GM21528 (cell line): Measurements from ENCODE around the gene RANGAP1.

Experiments
- ATAC-seq: cut with Tn5 transposase; IDR thresholded peaks from one replicate; pipeline ENCODE4 v1.9.1; 2021; ENCODE audit warnings: mild to moderate bottlenecking, moderate library complexity; ENCODE audit not compliant: unreplicated experiment, low FRiP score

Gene RANGAP1, protein sequence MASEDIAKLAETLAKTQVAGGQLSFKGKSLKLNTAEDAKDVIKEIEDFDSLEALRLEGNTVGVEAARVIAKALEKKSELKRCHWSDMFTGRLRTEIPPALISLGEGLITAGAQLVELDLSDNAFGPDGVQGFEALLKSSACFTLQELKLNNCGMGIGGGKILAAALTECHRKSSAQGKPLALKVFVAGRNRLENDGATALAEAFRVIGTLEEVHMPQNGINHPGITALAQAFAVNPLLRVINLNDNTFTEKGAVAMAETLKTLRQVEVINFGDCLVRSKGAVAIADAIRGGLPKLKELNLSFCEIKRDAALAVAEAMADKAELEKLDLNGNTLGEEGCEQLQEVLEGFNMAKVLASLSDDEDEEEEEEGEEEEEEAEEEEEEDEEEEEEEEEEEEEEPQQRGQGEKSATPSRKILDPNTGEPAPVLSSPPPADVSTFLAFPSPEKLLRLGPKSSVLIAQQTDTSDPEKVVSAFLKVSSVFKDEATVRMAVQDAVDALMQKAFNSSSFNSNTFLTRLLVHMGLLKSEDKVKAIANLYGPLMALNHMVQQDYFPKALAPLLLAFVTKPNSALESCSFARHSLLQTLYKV

DNA sequence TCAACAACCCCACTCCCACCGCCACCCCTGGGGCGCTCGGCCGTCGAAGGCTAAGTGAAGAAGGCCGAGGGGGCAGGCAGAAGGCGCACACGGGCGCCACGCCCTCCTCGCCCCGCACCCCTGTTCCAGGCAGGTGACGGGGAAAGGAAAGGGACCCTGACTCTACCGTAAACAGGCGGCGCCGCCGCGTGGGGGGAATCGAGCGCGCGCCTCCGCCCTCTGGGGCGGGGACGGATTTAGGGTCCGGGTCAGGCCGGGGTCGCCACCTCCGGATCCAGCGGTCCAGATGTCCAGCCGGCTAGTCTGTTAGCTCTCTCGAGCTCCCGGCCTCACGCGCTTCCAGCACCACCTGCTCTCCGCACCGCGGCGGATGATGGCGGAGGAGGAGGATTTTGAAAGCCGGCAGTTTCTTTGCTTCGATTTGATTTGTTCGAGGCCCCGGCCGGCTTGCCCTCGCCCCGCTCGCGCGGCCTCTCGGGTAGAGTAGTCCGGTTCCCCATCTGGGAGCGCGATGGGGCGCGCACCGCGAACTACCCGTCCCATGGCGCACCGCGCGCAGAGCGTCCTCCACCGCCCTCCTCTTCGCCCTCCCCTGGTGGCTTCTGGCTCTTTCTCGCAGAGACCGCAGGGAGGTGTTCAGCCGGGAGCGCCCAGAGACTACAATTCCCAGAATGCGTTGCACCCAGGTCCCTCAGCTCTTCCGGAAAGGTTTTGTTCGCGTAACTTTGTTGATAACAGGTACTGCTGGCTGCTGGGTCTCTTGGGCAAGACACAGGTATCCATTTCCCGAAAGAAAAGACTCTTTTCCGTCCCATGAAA lies at the start of gene RANGAP1:
TSS of gene RANGAP1 (minus strand) at position 368 of the 819 bp plus-strand sequence. CDS start 5,143 bp downstream, outside the sequence.
- peak; percentile 86 for ATAC-seq

DNA sequence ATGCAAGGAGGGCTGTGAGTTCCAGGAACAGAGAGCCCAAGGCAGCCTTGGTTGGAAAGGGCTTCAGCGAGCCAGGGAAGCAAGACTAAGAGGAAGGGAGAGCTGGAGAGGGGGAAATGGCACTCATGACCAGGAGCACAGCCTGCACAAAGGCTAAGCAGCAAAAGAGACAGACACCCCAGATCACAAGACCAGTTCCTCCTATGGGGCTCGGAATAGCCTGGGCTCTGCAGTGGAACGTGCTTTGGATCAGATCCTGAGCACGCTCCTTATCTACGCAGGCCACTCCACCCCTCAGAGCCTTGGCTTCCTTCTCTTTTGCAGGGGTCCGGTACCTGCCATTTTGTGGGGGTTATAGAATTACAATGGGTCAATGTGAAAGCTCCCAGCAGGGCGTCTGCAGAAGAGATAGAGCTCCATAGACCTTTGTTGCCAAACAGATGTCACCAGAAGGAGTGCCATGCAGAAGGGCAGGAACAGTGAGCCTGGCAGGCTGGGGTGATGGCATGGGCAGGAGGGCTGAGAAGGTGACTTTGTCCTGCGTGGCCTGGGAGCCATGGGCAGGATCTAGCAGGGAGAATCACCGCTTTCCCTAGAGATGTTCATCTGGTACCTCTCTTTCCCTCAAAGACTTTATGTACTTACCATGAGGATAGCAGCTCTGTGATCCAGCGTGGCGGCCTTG lies 49.1 kb upstream of the RANGAP1 start:
- no peak for ATAC-seq

DNA sequence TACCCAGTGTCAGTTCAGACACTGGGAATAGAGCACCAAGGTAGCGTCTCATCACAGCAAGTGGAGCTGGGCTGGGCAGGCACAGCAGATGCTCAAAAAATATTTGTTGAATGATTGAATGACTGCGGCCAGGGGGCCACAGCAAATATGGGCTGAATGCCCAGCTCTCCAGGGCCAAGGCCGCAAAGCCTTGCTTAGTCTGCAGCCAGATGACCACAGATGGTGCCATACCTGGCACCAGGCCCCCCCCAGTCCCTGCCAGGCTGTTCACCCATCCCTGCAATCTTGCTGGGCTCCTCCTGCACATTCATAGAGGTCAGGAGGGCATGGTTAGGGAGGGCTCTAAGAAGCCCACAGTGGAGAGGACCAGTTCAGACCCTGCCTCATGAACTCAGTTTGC lies 48.2 kb upstream of the RANGAP1 start:
- no peak for ATAC-seq

GRCh38 chr22:41333806-41334205 lies 47.8 kb upstream of the RANGAP1 start:
- no peak for ATAC-seq

- no peak for ATAC-seq
Observed at GRCh38 chr22:41332217-41332939, 46.4 kb upstream of the RANGAP1 start.

- no peak for ATAC-seq
Observed at GRCh38 chr22:41330169-41330568, 44.2 kb upstream of the RANGAP1 start.

- ATAC-seq: no peak
Observed at GRCh38 chr22:41327124-41327523, 41.1 kb upstream of the RANGAP1 start.

DNA sequence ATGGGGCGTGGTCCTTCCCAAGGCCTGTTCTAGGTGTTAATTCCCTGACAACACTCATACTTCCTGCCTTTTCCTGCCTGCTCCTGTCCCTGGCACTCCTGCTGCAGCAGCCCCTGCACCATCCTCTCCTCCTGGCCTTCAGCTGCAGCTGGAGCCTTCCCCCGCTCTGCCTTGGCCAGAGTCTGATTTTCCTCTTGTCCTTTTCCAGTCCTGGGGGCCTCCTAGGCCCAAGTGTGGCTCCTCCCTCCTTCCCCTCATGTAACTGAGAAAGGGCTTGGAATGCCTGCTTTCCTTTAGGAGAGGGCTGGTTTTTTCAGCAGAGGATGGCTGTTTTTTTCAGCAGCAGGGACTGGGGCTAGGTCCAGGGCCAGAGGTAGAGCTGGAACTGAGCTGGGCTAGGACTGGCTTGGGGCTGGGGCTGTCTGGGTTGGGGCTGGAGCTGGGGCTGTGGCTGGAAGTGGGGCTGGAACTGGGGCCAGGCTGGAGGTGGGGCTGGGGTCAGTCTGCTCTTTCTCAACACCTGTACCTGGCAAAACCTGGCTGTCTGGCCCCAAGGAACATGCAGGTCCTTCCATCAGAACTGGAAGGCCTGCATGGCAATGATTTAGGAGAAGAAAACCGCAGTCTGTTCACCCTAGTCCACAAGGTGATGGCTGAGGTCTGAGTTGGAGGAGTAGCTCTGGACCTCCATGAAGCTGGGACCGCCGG lies 39.0 kb upstream of the RANGAP1 start:
- ATAC-seq: no peak

DNA sequence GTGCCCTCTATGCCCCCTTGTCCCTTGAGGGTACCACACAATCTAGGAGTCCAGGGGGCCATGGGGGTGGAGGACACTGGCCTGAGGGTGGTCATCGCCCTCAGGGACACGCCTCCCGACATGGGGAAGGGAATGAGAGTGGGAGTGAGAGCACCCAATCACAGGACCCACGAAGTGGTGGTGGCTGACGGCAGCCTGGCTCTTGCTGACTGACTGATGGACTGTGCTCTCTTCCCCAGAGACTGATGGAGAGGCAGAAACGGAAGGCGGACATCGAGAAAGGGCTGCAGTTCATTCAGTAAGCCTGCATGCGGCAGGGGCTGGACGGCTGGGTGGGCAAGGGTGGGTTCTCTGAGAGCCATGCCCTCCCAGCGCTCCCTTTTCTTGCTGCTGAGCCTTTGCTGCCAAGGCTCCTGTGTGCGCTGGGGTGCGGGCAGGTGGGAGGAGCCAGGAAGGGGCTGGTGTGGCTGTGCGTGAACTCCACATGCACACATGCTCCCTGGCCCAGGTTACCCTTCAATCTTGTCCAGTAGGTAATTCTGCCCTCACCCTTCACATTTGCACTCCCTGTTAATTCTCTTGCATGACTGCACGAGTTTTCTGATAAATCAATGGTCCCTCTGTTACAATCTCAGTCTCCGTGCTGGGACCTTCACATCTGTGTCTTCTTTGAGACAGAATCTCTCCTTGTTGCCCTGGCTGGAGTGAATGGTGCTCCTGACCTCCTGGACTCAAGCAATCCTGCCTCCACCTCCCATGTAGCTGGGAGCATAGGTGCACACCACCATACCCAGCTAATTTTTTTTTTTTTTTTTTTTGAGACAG lies 34.6 kb upstream of the RANGAP1 start:
- no peak for ATAC-seq

DNA sequence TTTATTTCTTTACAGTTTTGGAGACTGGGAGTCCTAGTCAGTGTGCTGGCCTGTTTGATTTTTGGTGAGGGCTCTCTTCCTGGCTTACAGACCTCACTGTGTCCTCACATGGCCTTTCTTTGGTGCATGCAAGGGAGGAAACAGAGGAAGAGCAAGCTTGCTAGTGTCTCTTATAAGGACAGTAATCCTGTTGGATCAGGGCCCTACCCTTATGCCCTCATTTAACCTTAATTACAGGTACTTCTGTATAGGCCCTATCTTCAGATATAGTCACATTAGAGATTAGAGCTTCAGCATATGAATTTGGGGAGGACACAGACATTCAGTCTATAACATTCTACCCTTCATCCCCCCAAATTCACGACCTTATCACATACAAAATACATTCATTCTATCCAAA lies 29.6 kb upstream of the RANGAP1 start:
- ATAC-seq: no peak

DNA sequence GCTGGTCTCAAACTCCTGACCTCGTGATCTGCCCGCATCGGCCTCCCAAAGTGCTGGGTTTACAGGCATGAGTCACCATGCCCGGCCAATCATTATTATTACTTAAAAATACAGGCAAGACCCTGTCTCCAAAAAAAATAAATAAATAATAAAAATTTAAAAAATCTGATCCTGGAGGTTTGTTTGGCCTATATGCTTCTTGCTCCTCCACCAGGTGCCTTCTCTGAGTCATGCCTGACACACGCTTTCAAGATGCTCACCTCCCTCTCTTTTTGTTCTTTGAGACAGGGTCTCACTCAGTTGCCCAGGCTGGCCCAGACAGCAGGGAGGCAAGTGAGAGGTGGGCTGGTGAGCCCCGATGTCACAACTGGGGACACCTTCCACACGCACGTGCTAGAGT lies 28.8 kb upstream of the RANGAP1 start:
- ATAC-seq: no peak

DNA sequence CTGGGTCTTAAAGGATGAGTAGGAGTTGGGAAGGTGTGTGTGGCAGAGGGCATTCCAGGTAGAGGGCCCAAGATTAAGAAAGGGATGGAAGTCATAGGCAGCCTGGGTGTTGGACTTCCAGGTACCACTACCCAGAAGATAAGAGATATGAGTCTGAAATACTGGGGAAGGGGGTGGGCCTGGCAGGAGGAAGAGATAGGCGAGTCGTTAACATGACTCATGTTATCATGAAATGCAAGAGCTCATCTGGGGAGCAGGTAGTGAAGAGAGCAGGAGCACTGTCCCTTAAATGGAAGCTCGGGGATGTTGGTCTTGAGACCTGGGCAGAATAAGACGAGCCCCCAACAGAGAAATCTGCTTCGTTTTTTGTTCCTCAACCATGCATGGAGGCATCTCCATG lies 25.5 kb upstream of the RANGAP1 start:
- ATAC-seq: no peak

- ATAC-seq: no peak
Observed at GRCh38 chr22:41310336-41310735, 24.3 kb upstream of the RANGAP1 start.

DNA sequence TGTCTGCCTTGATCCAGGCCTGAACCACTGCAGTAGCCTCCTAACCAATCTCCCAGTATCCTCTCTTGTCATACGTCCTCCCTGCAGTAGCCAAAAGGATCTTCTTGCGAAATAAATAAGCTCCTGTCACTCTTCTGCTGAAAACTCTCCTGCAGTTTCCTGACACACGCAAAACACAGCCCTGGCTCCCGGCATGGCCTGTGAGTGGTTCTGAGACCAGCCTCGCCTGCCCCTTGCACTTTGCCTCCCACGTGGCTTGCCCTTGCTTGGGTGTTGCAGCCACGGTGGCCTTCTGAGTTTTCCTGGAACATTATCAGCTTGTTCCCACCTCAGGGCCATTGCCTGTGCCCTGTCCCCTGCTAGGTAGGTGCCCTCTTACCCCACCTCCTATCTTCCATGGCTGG lies 22.6 kb upstream of the RANGAP1 start:
- ATAC-seq: no peak

DNA sequence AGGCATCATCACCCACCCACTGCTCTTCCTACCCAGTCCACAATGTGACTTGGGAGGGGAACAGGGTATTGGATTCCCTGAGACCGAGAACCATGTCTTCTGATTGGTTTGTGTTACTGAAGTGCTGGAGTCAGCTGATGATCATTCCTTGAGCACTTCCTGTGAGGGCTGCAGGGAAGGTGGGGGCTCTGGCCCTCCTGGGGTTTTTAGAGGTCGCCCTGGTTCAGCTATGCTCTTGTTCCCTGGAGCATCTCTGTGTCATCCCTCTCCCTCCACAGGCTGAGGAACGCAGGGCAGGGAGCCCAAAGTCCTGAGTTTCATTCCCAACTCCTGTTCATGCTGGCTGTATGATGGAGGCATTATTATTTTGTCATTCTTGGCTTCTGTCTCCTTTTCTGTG lies 22.1 kb upstream of the RANGAP1 start:
- no peak for ATAC-seq

- no peak for ATAC-seq
Observed at GRCh38 chr22:41305646-41306045, 19.7 kb upstream of the RANGAP1 start.

- ATAC-seq: no peak
Observed at GRCh38 chr22:41302811-41303210, 16.8 kb upstream of the RANGAP1 start.

- peak; percentile 16 for ATAC-seq
Observed at GRCh38 chr22:41302021-41302767, 16.2 kb upstream of the RANGAP1 start.
